ENCODE measurements around the gene GALNT17. TPM values are rescaled to one million over a fixed set of nuclear protein-coding genes. Genes with fewer than 3 reads are reported as not detected.

GALNT17 gene
- total RNA-seq, 1 experiment from 2014 or later = not detected

DNA sequence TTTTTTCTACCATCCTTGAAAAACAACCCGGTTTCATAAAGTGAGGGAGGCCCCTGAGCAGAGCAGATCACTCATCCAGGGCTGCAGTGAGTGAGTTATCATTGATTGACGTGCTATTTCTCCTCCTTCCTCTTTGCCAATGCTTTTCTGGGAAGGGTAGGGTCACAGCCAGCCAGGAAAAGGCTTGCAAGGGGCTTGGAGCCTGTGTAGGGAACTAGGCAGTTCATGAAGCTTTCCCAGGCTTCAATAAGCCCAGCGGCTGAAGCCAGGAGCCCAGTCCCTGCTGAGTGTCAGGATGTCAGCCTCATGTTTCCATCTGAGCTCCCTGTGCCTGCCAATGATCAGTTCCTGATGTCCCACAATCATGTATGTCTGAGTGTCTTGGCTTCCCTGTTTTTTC lies 584.7 kb downstream of the GALNT17 start:
- H3K27ac ChIP-seq (ENCODE audit: low read length) = no peak overlapping the region
- ChIA-PET CTCF (no interaction called here), POLR2A (no interaction called here)
- no peak overlapping the region for H3K4me3 ChIP-seq (ENCODE audit: low read depth in 2 of 2, low read length in 2 of 2)
- H3K27me3 ChIP-seq (ENCODE audit: control insufficient read depth, insufficient read depth, low read length) = peaks cover 2% of the 10 kb centered on the region; the same call in 1 of the 2 replicates
- in situ Hi-C loops (cut with HindIII; ENCODE audit: low pct_unique_long_range_greater_than_20kb, low sequenced_read_pairs) = no loop called here
- H3K4me1 ChIP-seq (ENCODE audit: control insufficient read depth, insufficient read depth, low read length) = no peaks in the 10 kb centered on the region
- intact Hi-C loops (cut with micrococcal nuclease; ENCODE audit: unreplicated experiment) = no loop called here
- no peak for DNase-seq (ENCODE audit: low read depth, low spot score)
- TF ChIP-seq POLR2AphosphoS5 (IDR thresholded peaks at IDR 0.05; ENCODE audit: low read depth, low read length) = no peak
- TF ChIP-seq, protein P1, sequence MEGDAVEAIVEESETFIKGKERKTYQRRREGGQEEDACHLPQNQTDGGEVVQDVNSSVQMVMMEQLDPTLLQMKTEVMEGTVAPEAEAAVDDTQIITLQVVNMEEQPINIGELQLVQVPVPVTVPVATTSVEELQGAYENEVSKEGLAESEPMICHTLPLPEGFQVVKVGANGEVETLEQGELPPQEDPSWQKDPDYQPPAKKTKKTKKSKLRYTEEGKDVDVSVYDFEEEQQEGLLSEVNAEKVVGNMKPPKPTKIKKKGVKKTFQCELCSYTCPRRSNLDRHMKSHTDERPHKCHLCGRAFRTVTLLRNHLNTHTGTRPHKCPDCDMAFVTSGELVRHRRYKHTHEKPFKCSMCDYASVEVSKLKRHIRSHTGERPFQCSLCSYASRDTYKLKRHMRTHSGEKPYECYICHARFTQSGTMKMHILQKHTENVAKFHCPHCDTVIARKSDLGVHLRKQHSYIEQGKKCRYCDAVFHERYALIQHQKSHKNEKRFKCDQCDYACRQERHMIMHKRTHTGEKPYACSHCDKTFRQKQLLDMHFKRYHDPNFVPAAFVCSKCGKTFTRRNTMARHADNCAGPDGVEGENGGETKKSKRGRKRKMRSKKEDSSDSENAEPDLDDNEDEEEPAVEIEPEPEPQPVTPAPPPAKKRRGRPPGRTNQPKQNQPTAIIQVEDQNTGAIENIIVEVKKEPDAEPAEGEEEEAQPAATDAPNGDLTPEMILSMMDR (IDR thresholded peaks at IDR 0.05) = no peak
- TF ChIP-seq, protein P2, sequence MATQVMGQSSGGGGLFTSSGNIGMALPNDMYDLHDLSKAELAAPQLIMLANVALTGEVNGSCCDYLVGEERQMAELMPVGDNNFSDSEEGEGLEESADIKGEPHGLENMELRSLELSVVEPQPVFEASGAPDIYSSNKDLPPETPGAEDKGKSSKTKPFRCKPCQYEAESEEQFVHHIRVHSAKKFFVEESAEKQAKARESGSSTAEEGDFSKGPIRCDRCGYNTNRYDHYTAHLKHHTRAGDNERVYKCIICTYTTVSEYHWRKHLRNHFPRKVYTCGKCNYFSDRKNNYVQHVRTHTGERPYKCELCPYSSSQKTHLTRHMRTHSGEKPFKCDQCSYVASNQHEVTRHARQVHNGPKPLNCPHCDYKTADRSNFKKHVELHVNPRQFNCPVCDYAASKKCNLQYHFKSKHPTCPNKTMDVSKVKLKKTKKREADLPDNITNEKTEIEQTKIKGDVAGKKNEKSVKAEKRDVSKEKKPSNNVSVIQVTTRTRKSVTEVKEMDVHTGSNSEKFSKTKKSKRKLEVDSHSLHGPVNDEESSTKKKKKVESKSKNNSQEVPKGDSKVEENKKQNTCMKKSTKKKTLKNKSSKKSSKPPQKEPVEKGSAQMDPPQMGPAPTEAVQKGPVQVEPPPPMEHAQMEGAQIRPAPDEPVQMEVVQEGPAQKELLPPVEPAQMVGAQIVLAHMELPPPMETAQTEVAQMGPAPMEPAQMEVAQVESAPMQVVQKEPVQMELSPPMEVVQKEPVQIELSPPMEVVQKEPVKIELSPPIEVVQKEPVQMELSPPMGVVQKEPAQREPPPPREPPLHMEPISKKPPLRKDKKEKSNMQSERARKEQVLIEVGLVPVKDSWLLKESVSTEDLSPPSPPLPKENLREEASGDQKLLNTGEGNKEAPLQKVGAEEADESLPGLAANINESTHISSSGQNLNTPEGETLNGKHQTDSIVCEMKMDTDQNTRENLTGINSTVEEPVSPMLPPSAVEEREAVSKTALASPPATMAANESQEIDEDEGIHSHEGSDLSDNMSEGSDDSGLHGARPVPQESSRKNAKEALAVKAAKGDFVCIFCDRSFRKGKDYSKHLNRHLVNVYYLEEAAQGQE (IDR thresholded peaks at IDR 0.05; ENCODE audit: insufficient read depth in 1 of 2, low read depth in 2 of 2, low read length in 1 of 2) = no peak
- TF ChIP-seq SIN3A (IDR thresholded peaks at IDR 0.05; ENCODE audit: borderline replicate concordance, insufficient read depth, low read depth, low read length) = no peak
- TF ChIP-seq TCF7L2 (IDR thresholded peaks at IDR 0.05; ENCODE audit: low read depth, low read length) = no peak
- no peaks in the 10 kb centered on the region for H3K36me3 ChIP-seq (ENCODE audit: control insufficient read depth, insufficient read depth, low read length)
- ATAC-seq = no peak
- BruUV-seq (replicated peaks) = no TSS peak
- H3K9me3 ChIP-seq (ENCODE audit: control insufficient read depth, insufficient read depth, low read depth, low read length) = no peaks in the 10 kb centered on the region

DNA sequence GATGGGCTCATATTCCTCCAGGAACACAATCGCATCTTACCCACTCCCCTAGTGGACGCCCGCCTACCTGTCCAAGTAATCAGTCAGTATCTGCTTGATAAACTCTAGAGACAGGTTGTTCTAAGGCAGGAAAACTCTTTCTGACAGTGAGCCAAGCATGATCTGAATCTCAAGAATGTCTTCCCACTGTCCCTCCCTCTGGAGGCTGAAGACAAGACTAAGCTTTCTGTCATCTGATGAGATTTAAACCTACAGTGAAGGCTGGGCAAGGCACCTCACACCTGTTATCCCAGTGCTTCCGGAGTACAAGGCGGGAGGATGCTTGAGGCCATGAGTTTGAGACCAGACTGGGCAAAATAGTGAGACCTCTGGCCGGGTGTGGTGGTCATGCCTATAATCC lies 586.6 kb downstream of the GALNT17 start:
- no peak for ATAC-seq
- Histone ChIP-seq H3K4me3 (ENCODE audit: low read depth in 2 of 2, low read length in 2 of 2) (no peak overlapping the region), H3K4me1 (ENCODE audit: control insufficient read depth, insufficient read depth, low read length) (no peaks in the 10 kb centered on the region), H3K9me3 (ENCODE audit: control insufficient read depth, insufficient read depth, low read depth, low read length) (no peaks in the 10 kb centered on the region), H3K36me3 (ENCODE audit: control insufficient read depth, insufficient read depth, low read length) (no peaks in the 10 kb centered on the region), H3K27me3 (ENCODE audit: control insufficient read depth, insufficient read depth, low read length) (no peaks in the 10 kb centered on the region), H3K27ac (ENCODE audit: low read length) (no peak overlapping the region)
- intact Hi-C loops (cut with micrococcal nuclease; ENCODE audit: unreplicated experiment) (no loop called here), in situ Hi-C loops (cut with HindIII; ENCODE audit: low pct_unique_long_range_greater_than_20kb, low sequenced_read_pairs) (no loop called here)
- BruUV-seq (replicated peaks) = no TSS peak
- no peak for DNase-seq (ENCODE audit: low read depth, low spot score)
- ChIA-PET CTCF (no interaction called here), POLR2A (no interaction called here)
- TF ChIP-seq TCF7L2 (IDR thresholded peaks at IDR 0.05; ENCODE audit: low read depth, low read length) (no peak), POLR2AphosphoS5 (IDR thresholded peaks at IDR 0.05; ENCODE audit: low read depth, low read length) (no peak)
- TF ChIP-seq, protein P2 (IDR thresholded peaks at IDR 0.05; ENCODE audit: insufficient read depth in 1 of 2, low read depth in 2 of 2, low read length in 1 of 2) = no peak
